GM12874 (cell line): Measurements from ENCODE around the gene OGFOD3.

Source experiments
- CTCF ChIP-seq: IDR thresholded peaks from 2 replicates; pipeline ENCODE4 v1.5.1; 2011; ENCODE audit warnings: low read depth, mild to moderate bottlenecking, control low read depth, low read length, moderate library complexity; ENCODE audit not compliant: insufficient read depth

The OGFOD3 gene

GRCh38 chr17:82418001-82418986, at the start of gene OGFOD3, which contains the start of gene HEXD:
Gene OGFOD3 (minus strand): TSS chr17:82418586. CDS start chr17:82418485, 101 bp downstream.
Gene HEXD (plus strand): TSS chr17:82418347. CDS start chr17:82419800, 1,453 bp downstream.
- no peak for TF ChIP-seq CTCF

GRCh38 chr17:82465023-82465603, 46.7 kb upstream of the OGFOD3 start:
- TF ChIP-seq CTCF: no peak

- TF ChIP-seq CTCF: no peak
These were observed 46.2 kb upstream of the OGFOD3 start for GRCh38 chr17:82464567-82464929.

- TF ChIP-seq CTCF: no peak
These were observed 45.7 kb upstream of the OGFOD3 start for GRCh38 chr17:82463925-82464566.

- TF ChIP-seq CTCF: no peak
These were observed 45.0 kb upstream of the OGFOD3 start for GRCh38 chr17:82463391-82463790.

- TF ChIP-seq CTCF: no peak
These were observed 43.6 kb upstream of the OGFOD3 start for GRCh38 chr17:82461827-82462524.
